ENCODE data around the gene IGFN1. TPM values are rescaled to one million over a fixed set of nuclear protein-coding genes. Genes with fewer than 3 reads are reported as not detected.
A peak's percentile ranks its signal among the peaks of the same experiment; 100 is the strongest.

Gene IGFN1
- total RNA-seq, 1 donor from 2014 or later, result 1.6 TPM

DNA sequence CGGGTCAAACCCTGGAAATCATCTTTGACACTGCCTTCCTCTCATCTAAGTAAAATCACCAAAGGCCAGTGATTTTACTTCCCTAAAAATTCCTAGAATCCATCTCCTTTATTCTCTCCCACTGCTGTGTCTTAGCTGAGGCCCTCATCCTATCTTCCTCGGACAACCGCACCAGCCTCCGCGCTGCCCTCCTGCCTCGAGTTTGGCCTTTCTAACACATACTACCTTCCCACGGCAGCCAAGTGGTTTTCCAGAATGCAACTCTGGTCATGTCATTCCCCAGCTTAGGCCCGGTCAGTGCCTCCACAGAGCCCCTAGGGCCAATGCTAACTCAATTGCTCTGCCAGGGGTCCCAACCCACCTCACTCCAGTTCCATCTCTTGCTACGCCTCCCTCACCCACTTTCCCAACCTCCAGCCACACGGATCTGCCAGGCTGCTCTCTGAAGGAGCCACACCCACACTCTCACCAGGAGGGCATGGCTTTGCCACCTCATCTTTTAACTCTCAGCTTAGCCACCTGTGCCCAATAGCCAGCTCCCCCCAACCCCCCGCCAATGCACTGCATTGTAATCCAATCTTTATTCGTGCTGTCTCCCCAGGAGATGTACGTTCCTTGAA, 43.1 kb upstream of the IGFN1 start:
- Mint-ChIP-seq H3K4me1 (peaks cover 3% of the 10 kb centered on the region), H3K4me3 (no peak overlapping the region), H3K9me3 (no peaks in the 10 kb centered on the region), H3K27ac (no peak overlapping the region), H3K27me3 (ENCODE audit: low read depth) (no peaks in the 10 kb centered on the region), H3K36me3 (peaks cover 55% of the 10 kb centered on the region)
- TF ChIP-seq, protein P1, sequence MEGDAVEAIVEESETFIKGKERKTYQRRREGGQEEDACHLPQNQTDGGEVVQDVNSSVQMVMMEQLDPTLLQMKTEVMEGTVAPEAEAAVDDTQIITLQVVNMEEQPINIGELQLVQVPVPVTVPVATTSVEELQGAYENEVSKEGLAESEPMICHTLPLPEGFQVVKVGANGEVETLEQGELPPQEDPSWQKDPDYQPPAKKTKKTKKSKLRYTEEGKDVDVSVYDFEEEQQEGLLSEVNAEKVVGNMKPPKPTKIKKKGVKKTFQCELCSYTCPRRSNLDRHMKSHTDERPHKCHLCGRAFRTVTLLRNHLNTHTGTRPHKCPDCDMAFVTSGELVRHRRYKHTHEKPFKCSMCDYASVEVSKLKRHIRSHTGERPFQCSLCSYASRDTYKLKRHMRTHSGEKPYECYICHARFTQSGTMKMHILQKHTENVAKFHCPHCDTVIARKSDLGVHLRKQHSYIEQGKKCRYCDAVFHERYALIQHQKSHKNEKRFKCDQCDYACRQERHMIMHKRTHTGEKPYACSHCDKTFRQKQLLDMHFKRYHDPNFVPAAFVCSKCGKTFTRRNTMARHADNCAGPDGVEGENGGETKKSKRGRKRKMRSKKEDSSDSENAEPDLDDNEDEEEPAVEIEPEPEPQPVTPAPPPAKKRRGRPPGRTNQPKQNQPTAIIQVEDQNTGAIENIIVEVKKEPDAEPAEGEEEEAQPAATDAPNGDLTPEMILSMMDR (IDR thresholded peaks at IDR 0.05; ENCODE audit: unreplicated experiment), result no peak
- no peak for DNase-seq (ENCODE audit: low spot score in 2 of 2, unreplicated experiment in 2 of 2)

DNA sequence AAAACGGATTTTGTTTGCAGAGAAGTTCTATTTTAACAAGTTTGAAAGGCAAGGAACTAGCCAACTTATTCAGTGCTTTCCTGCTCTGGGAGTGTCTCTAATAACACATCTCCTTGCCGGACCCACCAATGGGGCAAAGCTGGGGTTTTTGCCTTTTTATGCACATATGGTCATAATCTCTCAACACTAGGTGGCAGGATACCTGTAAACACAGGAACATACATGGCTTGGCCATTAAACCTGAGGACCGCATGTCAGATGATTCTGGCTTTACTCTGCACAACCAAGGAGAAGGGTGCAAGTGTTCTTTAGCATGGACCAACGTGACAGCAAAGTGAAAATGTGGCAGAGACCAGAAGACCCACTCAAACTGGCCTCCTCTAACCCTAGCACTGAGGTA, 41.2 kb upstream of the IGFN1 start:
- Mint-ChIP-seq H3K36me3 (peaks cover 43% of the 10 kb centered on the region), H3K9me3 (no peaks in the 10 kb centered on the region), H3K4me3 (no peak overlapping the region), H3K4me1 (peaks cover 15% of the 10 kb centered on the region), H3K27me3 (ENCODE audit: low read depth) (no peaks in the 10 kb centered on the region), H3K27ac (no peak overlapping the region)
- DNase-seq (ENCODE audit: low spot score in 2 of 2, unreplicated experiment in 2 of 2), result no peak
- TF ChIP-seq, protein P1 (IDR thresholded peaks at IDR 0.05; ENCODE audit: unreplicated experiment), result peak; percentile 41

DNA sequence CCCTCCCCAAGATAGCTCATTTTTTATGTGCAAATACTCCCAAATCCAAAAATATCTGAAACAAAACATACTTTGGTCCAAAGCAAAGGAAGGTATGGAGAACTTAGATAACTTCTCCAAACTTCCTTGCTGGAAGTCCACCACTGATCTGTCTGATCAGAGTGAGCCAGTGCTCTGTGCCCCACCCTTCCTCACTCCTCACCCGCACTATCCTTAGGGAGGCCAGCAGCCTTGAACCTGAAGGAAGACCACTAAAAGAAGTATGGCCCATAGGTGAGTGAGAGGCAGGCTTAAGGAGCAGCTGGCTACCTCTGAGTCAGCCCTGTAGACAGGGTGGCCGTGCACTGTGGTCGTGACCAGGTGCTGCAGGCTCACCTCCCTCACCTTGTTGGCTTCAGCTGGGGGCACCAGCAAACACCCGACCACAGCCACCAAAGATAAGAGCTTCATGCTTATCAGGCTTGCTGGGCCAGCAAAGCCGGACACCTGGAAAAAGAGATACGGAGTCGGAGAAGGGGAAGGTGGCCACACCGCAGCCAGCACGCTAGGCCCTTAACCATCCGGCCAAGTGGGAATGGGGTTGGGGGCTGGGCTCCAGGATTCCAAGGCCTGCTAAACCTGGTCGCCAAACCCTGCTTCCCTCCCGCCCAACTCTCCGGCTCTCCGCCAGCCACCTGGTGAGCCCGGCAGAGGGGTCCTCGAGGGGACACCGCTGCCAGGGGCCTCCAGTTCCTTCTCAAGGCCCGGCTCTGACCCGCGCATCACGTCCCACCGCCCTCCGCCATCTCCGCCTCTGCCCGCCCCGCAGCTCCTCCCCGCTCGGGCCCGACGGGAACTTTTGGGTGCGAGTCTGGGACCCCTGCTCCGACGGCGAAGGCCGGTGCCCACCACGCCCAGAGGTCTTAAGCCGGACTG, 36.9 kb upstream of the IGFN1 start:
- Mint-ChIP-seq H3K27ac (peak overlapping the region; percentile 96), H3K4me3 (peak overlapping the region; percentile 93), H3K4me1 (peaks cover 21% of the 10 kb centered on the region), H3K9me3 (no peaks in the 10 kb centered on the region), H3K36me3 (peaks cover 13% of the 10 kb centered on the region), H3K27me3 (ENCODE audit: low read depth) (no peaks in the 10 kb centered on the region)
- peak in 1 of 2 experiments; percentile 42 for DNase-seq (ENCODE audit: low spot score in 2 of 2, unreplicated experiment in 2 of 2)
- TF ChIP-seq, protein P1 (IDR thresholded peaks at IDR 0.05; ENCODE audit: unreplicated experiment), result no peak

DNA sequence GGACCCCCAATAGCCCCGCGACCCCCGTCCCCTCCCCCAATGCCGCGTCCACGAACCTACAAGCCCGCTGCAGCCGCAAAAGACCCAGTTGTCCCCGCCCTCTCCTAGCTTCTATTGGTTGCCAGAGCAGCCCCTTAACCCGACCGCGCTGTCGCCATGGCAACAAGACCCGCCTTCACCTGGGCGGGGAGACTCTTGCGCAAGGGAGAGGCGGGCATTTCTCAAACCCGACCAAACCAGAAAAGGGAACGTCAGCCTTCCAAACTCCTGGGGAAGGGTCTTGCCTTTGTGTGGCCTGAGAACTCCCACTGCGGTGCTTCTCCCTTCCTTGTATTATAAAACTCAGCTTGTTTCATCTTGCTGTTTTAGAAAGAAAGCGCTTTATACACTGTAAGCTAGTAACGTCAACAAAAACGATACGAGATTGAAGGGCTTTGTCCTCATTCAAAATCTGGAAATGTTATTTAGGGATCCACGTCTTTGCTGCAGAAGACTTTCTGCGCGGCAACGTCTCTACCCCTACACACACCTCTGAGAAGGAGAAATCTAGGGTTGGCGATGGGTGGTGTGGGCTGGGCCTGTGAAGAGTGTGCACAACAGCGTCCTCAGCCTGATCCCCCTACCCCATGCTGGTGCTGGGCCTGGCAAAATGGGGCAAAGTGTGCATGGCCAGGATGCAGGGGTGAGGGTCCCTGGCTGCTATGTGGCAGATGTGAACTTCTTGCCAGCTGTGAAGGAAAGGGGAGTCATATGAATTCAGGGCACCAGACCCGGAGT, 36.0 kb upstream of the IGFN1 start, which contains the start of gene TMEM9:
TSS of gene TMEM9 (minus strand) at position 86 of the 777 bp plus-strand sequence. CDS start 551 bp downstream, outside the sequence.
- H3K4me3 Mint-ChIP-seq, result peak within 1 kb of the TSS; percentile 93
- peak; percentile 95 to 99 for DNase-seq (ENCODE audit: low spot score in 2 of 2, unreplicated experiment in 2 of 2)
- peaks cover 21% of the 10 kb centered on the region for H3K4me1 Mint-ChIP-seq
- peak within 1 kb of the TSS; percentile 96 for H3K27ac Mint-ChIP-seq
- TF ChIP-seq, protein P1 (IDR thresholded peaks at IDR 0.05; ENCODE audit: unreplicated experiment), result no peak
- no peaks in the 10 kb centered on the region for H3K9me3 Mint-ChIP-seq
- peaks cover 9% of the 10 kb centered on the region for H3K36me3 Mint-ChIP-seq
- H3K27me3 Mint-ChIP-seq (ENCODE audit: low read depth), result no peaks in the 10 kb centered on the region

DNA sequence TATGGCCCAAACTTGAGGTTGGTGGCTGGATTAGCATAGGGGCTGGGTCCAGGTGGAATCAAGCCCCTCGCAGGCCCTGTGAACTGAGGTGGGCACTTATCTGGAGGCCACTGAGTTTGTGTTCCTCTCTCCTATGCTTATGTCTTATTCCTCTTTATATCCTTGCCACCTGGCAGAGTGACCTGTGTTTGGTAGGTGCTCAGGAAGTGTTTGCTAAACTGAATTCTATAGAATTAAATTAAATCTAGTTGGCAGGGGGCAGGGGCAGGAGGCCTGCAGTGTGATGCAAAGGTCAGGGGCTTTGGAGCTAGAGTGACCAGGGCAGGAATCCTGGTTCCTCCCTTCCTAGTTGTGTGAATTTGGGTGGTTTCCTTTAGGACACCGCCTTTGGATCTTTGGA, 35.3 kb upstream of the IGFN1 start:
- no peak overlapping the region for H3K27ac Mint-ChIP-seq
- H3K4me3 Mint-ChIP-seq, result no peak overlapping the region
- no peaks in the 10 kb centered on the region for H3K27me3 Mint-ChIP-seq (ENCODE audit: low read depth)

More for the DNA sequence above, 35.3 kb upstream of the IGFN1 start:
- H3K36me3 Mint-ChIP-seq, result peaks cover 9% of the 10 kb centered on the region
- peaks cover 21% of the 10 kb centered on the region for H3K4me1 Mint-ChIP-seq
- DNase-seq (ENCODE audit: low spot score in 2 of 2, unreplicated experiment in 2 of 2), result no peak
- TF ChIP-seq, protein P1 (IDR thresholded peaks at IDR 0.05; ENCODE audit: unreplicated experiment), result no peak
- no peaks in the 10 kb centered on the region for H3K9me3 Mint-ChIP-seq

Measured in mesothelial cell of epicardium (in vitro differentiated cells).